WTC11 (cell line): ENCODE measurements around the gene S100A12. TPM values are rescaled to one million over a fixed set of nuclear protein-coding genes. Genes with fewer than 3 reads are reported as not detected.

Experiments used
- ATAC-seq: fragments of 200-7000 bp; cut with Tn5 transposase; 2 replicates; pipeline ENCODE4 v1.10.0; 2021; ENCODE audit warnings: mild to moderate bottlenecking, moderate library complexity
- CTCF ChIA-PET: fragments of 300-600 bp; sonication (Branson Sonifier 250); formaldehyde crosslinking; loops from one replicate; lab custom pipeline; 2021; ENCODE audit warnings: antibody characterized with exemption; lab: Charles Lee
- POLR2A ChIA-PET: fragments of 350-600 bp; sonication (Branson Sonifier 250); formaldehyde crosslinking; loops from one replicate; lab custom pipeline; 2021; ENCODE audit warnings: antibody characterized with exemption; lab: Charles Lee
- DNase-seq: peaks from one replicate; pipeline ENCODE4 v3.0.0; 2021; ENCODE audit warnings: low spot score
- H3K27ac Mint-ChIP-seq: 2 replicates; pipeline ENCODE4 v1.8.0; 2021; ENCODE audit warnings: mixed read lengths
- H3K27me3 Mint-ChIP-seq: 2 replicates; pipeline ENCODE4 v1.8.0; 2021; ENCODE audit warnings: low read depth, mild to moderate bottlenecking, moderate library complexity, mixed read lengths
- H3K36me3 Mint-ChIP-seq: 2 replicates; pipeline ENCODE4 v1.8.0; 2021; ENCODE audit warnings: mixed read lengths
- H3K4me1 Mint-ChIP-seq: 2 replicates; pipeline ENCODE4 v1.8.0; 2022; ENCODE audit warnings: mixed read lengths
- H3K4me3 Mint-ChIP-seq: 2 replicates; pipeline ENCODE4 v1.8.0; 2021; ENCODE audit warnings: mild to moderate bottlenecking, moderate library complexity, mixed read lengths
- H3K9me3 Mint-ChIP-seq: 2 replicates; pipeline ENCODE4 v1.8.0; 2021; ENCODE audit warnings: mixed read lengths
- ATF1 ChIP-seq: sonication (generic); formaldehyde crosslinking; IDR thresholded peaks from 2 replicates; pipeline ENCODE4 v1.8.1; 2023; ENCODE audit warnings: mild to moderate bottlenecking, moderate library complexity, missing genetic modification reagents
- CBFB ChIP-seq: sonication (generic); formaldehyde crosslinking; IDR thresholded peaks from 2 replicates; pipeline ENCODE4 v1.8.1; 2022; ENCODE audit warnings: mild to moderate bottlenecking, low read depth, missing genetic modification reagents
- CREM ChIP-seq: sonication (generic); formaldehyde crosslinking; IDR thresholded peaks from 2 replicates; pipeline ENCODE4 v1.8.1; 2022; ENCODE audit warnings: mild to moderate bottlenecking, missing genetic modification reagents, moderate library complexity
- E2F1 ChIP-seq: sonication (generic); formaldehyde crosslinking; IDR thresholded peaks from 2 replicates; pipeline ENCODE4 v1.8.0; 2022; ENCODE audit warnings: mild to moderate bottlenecking, missing genetic modification reagents
- E2F4 ChIP-seq: sonication (generic); formaldehyde crosslinking; IDR thresholded peaks from 2 replicates; pipeline ENCODE4 v1.8.1; 2022; ENCODE audit warnings: low read depth, mild to moderate bottlenecking, moderate library complexity, missing genetic modification reagents, borderline replicate concordance
- E2F5 ChIP-seq: sonication (generic); formaldehyde crosslinking; IDR thresholded peaks from 2 replicates; pipeline ENCODE4 v1.8.1; 2022; ENCODE audit warnings: mild to moderate bottlenecking, moderate library complexity, missing genetic modification reagents
- ERG ChIP-seq: fragments of 250-450 bp; sonication (Bioruptor Pico); IDR thresholded peaks from 2 replicates; pipeline ENCODE4 v1.8.0; 2021; ENCODE audit warnings: mild to moderate bottlenecking
- FOXJ3 ChIP-seq: sonication (generic); formaldehyde crosslinking; IDR thresholded peaks from 2 replicates; pipeline ENCODE4 v1.9.0; 2021; ENCODE audit warnings: missing genetic modification reagents, mild to moderate bottlenecking, borderline replicate concordance
- HMGXB4 ChIP-seq: sonication (generic); formaldehyde crosslinking; IDR thresholded peaks from 2 replicates; pipeline ENCODE4 v1.8.1; 2023; ENCODE audit warnings: mild to moderate bottlenecking, moderate library complexity, missing genetic modification reagents
- IRF1 ChIP-seq: sonication (generic); formaldehyde crosslinking; IDR thresholded peaks from 2 replicates; pipeline ENCODE4 v1.8.0; 2023; ENCODE audit warnings: missing genetic modification reagents
- MLX ChIP-seq: sonication (generic); formaldehyde crosslinking; IDR thresholded peaks from 2 replicates; pipeline ENCODE4 v1.8.1; 2023; ENCODE audit warnings: mild to moderate bottlenecking, missing genetic modification reagents, moderate library complexity
- MXD4 ChIP-seq: fragments of 250-450 bp; sonication (Bioruptor Pico); IDR thresholded peaks from 2 replicates; pipeline ENCODE4 v1.8.0; 2021; ENCODE audit warnings: mild to moderate bottlenecking, moderate library complexity, borderline replicate concordance
- NFATC4 ChIP-seq: fragments of 250-450 bp; sonication (Bioruptor Pico); IDR thresholded peaks from 2 replicates; pipeline ENCODE4 v1.9.0; 2021; ENCODE audit warnings: mild to moderate bottlenecking
- RORB ChIP-seq: fragments of 250-450 bp; sonication (Bioruptor Pico); IDR thresholded peaks from 2 replicates; pipeline ENCODE4 v1.9.0; 2021; ENCODE audit warnings: mild to moderate bottlenecking
- SOX15 ChIP-seq: fragments of 250-450 bp; sonication (Bioruptor Pico); IDR thresholded peaks from 2 replicates; pipeline ENCODE4 v1.9.0; 2021; ENCODE audit warnings: mild to moderate bottlenecking
- TCF7 ChIP-seq: sonication (generic); formaldehyde crosslinking; IDR thresholded peaks from 2 replicates; pipeline ENCODE4 v1.8.0; 2022; ENCODE audit warnings: mild to moderate bottlenecking, low read depth, missing genetic modification reagents, moderate library complexity
- ZMAT4 ChIP-seq: fragments of 250-450 bp; sonication (Bioruptor Pico); IDR thresholded peaks from 2 replicates; pipeline ENCODE4 v1.9.0; 2021; ENCODE audit warnings: mild to moderate bottlenecking
- ZNF263 ChIP-seq: sonication (generic); formaldehyde crosslinking; IDR thresholded peaks from 2 replicates; pipeline ENCODE4 v1.8.1; 2022; ENCODE audit warnings: low read depth, mild to moderate bottlenecking, moderate library complexity, missing genetic modification reagents
- ZNF671 ChIP-seq: fragments of 250-450 bp; sonication (Bioruptor Pico); IDR thresholded peaks from 2 replicates; pipeline ENCODE4 v1.8.0; 2021; ENCODE audit warnings: mild to moderate bottlenecking
- total RNA-seq: library from RNA; stranded (reverse); gene quantifications from 3 replicates; pipeline ENCODE4 v1.2.3, GENCODE V29; 2021

S100A12 gene
- total RNA-seq, 1 experiment from 2014 or later, result not detected

- peaks cover 4% of the 10 kb centered on the region for H3K27me3 Mint-ChIP-seq
- TF ChIP-seq CBFB (CRISPR knock-in tag) (no peak), E2F1 (CRISPR knock-in tag) (no peak), HMGXB4 (CRISPR knock-in tag) (no peak), ZNF671 (CRISPR knock-in tag) (no peak), E2F5 (CRISPR knock-in tag) (no peak), NFATC4 (CRISPR knock-in tag) (no peak), IRF1 (CRISPR knock-in tag) (no peak), MXD4 (CRISPR knock-in tag) (no peak), RORB (CRISPR knock-in tag) (no peak), SOX15 (CRISPR knock-in tag) (no peak), MLX (CRISPR knock-in tag) (no peak), E2F4 (CRISPR knock-in tag) (no peak), ERG (CRISPR knock-in tag) (no peak), FOXJ3 (no peak), ATF1 (CRISPR knock-in tag) (no peak), ZMAT4 (CRISPR knock-in tag) (no peak), ZNF263 (no peak), TCF7 (no peak), CREM (no peak)
- no peaks in the 10 kb centered on the region for H3K4me1 Mint-ChIP-seq
- no peak overlapping the region for H3K4me3 Mint-ChIP-seq
- no peak overlapping the region for H3K27ac Mint-ChIP-seq
- ChIA-PET POLR2A (interaction anchor here (0.6 kb wide), 1 partner anchor 379 kb away, joined by 4 read pairs; no protein-coding TSS in a partner anchor), CTCF (interaction anchor here (1.2 to 3.2 kb wide), 2 partner anchors 10 to 262 kb away, joined by 3 to 14 read pairs; partner anchors contain the start of gene S100A13)
- H3K9me3 Mint-ChIP-seq, result no peaks in the 10 kb centered on the region
- H3K36me3 Mint-ChIP-seq, result no peaks in the 10 kb centered on the region
- no peak for ATAC-seq
- DNase-seq, result no peak
Measured at GRCh38 chr1:153365696-153366095, 9.7 kb downstream of the S100A12 start.
